ENCODE measurements around the gene SCLT1. TPM values are rescaled to one million over a fixed set of nuclear protein-coding genes. Genes with fewer than 3 reads are reported as not detected.

Gene SCLT1
- total and polyA plus RNA-seq, 2 of the 8 experiments (the other 6 are each of a cell fraction or from before 2014, with no cell fraction given): 4.8 to 13.1 TPM

- Histone ChIP-seq H2BK120ac (replicated peaks; ENCODE audit: low read depth, low read length) (no peak overlapping the region), H3K14ac (ENCODE audit: insufficient read length) (no peak overlapping the region), H3K4me3 (ENCODE audit: extremely low read depth in 1 of 4, insufficient read depth in 2 of 4, low read depth in 3 of 4, low read length in 4 of 4) (no peak overlapping the region), H4K91ac (replicated peaks; ENCODE audit: insufficient read length, low read length) (no peak overlapping the region), H3K4me2 (ENCODE audit: insufficient read depth in 1 of 2, low read depth in 2 of 2, low read length in 2 of 2) (no peak overlapping the region), H3K79me1 (ENCODE audit: low read depth, low read length) (no peaks in the 10 kb centered on the region), H4K5ac (ENCODE audit: insufficient read length, low read depth, low read length) (no peak overlapping the region), H3K4me1 (replicated peaks in 1 of 4; ENCODE audit: control insufficient read depth in 3 of 4, insufficient read depth in 4 of 4, low read length in 3 of 4) (no peaks in the 10 kb centered on the region), H2BK20ac (ENCODE audit: low read length) (no peak overlapping the region), H3K4ac (replicated peaks; ENCODE audit: insufficient read length, low read depth, low read length) (no peak overlapping the region), H3K79me2 (ENCODE audit: control insufficient read depth in 1 of 2, insufficient read depth in 2 of 2, low read length in 2 of 2) (no peaks in the 10 kb centered on the region), H3K56ac (replicated peaks; ENCODE audit: insufficient read length, low read depth, low read length) (no peak overlapping the region), H2AFZ (ENCODE audit: low read length) (no peak overlapping the region), H3K36me3 (ENCODE audit: control insufficient read depth in 2 of 4, insufficient read depth in 4 of 4, low read length in 3 of 4) (no peaks in the 10 kb centered on the region), H2BK15ac (ENCODE audit: low read length) (no peak overlapping the region), H3K23ac (ENCODE audit: insufficient read length) (no peak overlapping the region), H2BK12ac (ENCODE audit: low read depth, low read length) (no peak overlapping the region), H3K27ac (ENCODE audit: low read depth, low read length) (no peak overlapping the region), H3K9ac (replicated peaks in 1 of 4; ENCODE audit: extremely low read depth in 1 of 4, low read depth in 3 of 4, low read length in 3 of 4) (no peak overlapping the region), H3K27me3 (replicated peaks in 1 of 4; ENCODE audit: control insufficient read depth in 3 of 4, extremely low read depth in 1 of 4, insufficient read depth in 3 of 4, low read length in 3 of 4) (no peaks in the 10 kb centered on the region), H2AK5ac (ENCODE audit: low read depth, low read length) (no peak overlapping the region), H3K9me3 (ENCODE audit: insufficient read depth in 2 of 2, low read depth in 1 of 2, low read length in 1 of 2) (no peaks in the 10 kb centered on the region), H3K18ac (ENCODE audit: extremely low read depth, low read length) (no peak overlapping the region), H4K20me1 (replicated peaks in 1 of 2; ENCODE audit: control insufficient read depth in 1 of 2, insufficient read depth in 2 of 2, low read length in 2 of 2) (no peaks in the 10 kb centered on the region), H3K23me2 (ENCODE audit: low read depth, low read length) (no peaks in the 10 kb centered on the region), H4K8ac (ENCODE audit: extremely low read depth, insufficient read depth, low read length) (no peak overlapping the region), H2BK5ac (ENCODE audit: low read depth, low read length) (no peak overlapping the region)
- POLR2A ChIA-PET (ENCODE audit: partially characterized antibody): no interaction called here
- no peak for FAIRE-seq
- 82% methylated on average over 3 of the region's 3 CpGs; no CpG with 5 or more reads in 1 of the 2 experiments for WGBS, 2 experiments (ENCODE audit: extremely low coverage in 1 of 2, insufficient coverage in 1 of 2, insufficient read length in 1 of 2, insufficient replicate concordance in 2 of 2, low coverage in 1 of 2, low lambda C conversion rate in 2 of 2, missing lambda C conversion rate in 1 of 2)
- DNase-seq (ENCODE audit: low read depth in 1 of 2, low spot score in 2 of 2): no peak
- CTCF ChIA-PET (ENCODE audit: partially characterized antibody): no interaction called here
- TF ChIP-seq ASH2L (IDR thresholded peaks at IDR 0.05; ENCODE audit: low read length) (no peak), JUND (IDR thresholded peaks at IDR 0.05; ENCODE audit: low read length) (no peak), ATF3 (IDR thresholded peaks at IDR 0.05; ENCODE audit: insufficient read depth, low read depth, low read length) (no peak), RBBP5 (IDR thresholded peaks at IDR 0.05; ENCODE audit: borderline replicate concordance, low read depth, low read length) (no peak), KDM5A (IDR thresholded peaks at IDR 0.05; ENCODE audit: low read length) (no peak), RXRA (IDR thresholded peaks at IDR 0.05; ENCODE audit: insufficient read depth, low read depth, low read length) (no peak), ZNF274 (IDR thresholded peaks at IDR 0.05; ENCODE audit: borderline replicate concordance, extremely low read depth, low read length) (no peak), CBX5 (IDR thresholded peaks at IDR 0.05; ENCODE audit: low read depth, low read length) (no peak), BCL11A (IDR thresholded peaks at IDR 0.05; ENCODE audit: low read depth in 2 of 2, low read length in 2 of 2) (no peak), GABPA (IDR thresholded peaks at IDR 0.05; ENCODE audit: borderline replicate concordance, insufficient read depth, low read length) (no peak), FOSL1 (IDR thresholded peaks at IDR 0.05; ENCODE audit: insufficient read depth, low read depth, low read length) (no peak), CTBP2 (IDR thresholded peaks at IDR 0.05; ENCODE audit: borderline replicate concordance, insufficient read depth, insufficient read length, low read length) (no peak), KDM1A (IDR thresholded peaks at IDR 0.05; ENCODE audit: borderline replicate concordance, low read length) (no peak), EGR1 (IDR thresholded peaks at IDR 0.05; ENCODE audit: borderline replicate concordance, low read depth, low read length) (no peak), SP1 (IDR thresholded peaks at IDR 0.05; ENCODE audit: low read depth, low read length) (no peak)
Measured at GRCh38 chr4:128921954-128922353, 171.4 kb downstream of the SCLT1 start.

Data from H1 (cell line).